Retinal pigment epithelial cell (primary cell): Measurements from ENCODE around the gene TTC33.

Experiments
- DNase-seq: peaks from one replicate; pipeline ENCODE4 v3.0.0-alpha.2; 2010; ENCODE audit warnings: low read depth
- H3K4me3 ChIP-seq: 2 replicates; pipeline ENCODE4 v1.5.1; 2011; ENCODE audit warnings: mild to moderate bottlenecking, low read length, control low read depth, moderate library complexity
- TF ChIP-seq, protein P1 (sequence below): conservative IDR thresholded peaks from 2 replicates; pipeline ENCODE4 v1.5.1; 2011; ENCODE audit warnings: low read depth, low read length, control low read depth, inconsistent platforms

TTC33 gene

DNA sequence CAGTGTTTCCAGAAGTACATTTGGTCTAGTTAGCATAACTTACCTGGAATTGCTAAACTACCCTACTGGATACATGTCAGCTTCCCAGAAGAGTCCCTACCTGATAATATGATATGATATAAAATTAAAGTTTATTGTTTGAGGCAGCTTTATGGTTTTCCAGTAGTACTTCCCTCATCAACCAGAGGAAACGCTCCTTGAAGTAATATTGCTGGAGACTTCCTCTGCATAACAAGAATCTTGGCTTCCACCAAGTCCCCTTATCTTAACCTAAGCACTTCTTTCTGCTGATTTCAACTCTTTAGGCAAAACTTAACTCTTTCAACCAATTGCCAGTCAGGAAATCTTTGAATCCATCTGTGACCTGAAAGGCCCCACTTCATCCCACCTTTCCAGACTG lies 290.3 kb downstream of the TTC33 start:
- TF ChIP-seq, protein P1, sequence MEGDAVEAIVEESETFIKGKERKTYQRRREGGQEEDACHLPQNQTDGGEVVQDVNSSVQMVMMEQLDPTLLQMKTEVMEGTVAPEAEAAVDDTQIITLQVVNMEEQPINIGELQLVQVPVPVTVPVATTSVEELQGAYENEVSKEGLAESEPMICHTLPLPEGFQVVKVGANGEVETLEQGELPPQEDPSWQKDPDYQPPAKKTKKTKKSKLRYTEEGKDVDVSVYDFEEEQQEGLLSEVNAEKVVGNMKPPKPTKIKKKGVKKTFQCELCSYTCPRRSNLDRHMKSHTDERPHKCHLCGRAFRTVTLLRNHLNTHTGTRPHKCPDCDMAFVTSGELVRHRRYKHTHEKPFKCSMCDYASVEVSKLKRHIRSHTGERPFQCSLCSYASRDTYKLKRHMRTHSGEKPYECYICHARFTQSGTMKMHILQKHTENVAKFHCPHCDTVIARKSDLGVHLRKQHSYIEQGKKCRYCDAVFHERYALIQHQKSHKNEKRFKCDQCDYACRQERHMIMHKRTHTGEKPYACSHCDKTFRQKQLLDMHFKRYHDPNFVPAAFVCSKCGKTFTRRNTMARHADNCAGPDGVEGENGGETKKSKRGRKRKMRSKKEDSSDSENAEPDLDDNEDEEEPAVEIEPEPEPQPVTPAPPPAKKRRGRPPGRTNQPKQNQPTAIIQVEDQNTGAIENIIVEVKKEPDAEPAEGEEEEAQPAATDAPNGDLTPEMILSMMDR: no peak
- no peak for DNase-seq
- no peak overlapping the region for H3K4me3 ChIP-seq

DNA sequence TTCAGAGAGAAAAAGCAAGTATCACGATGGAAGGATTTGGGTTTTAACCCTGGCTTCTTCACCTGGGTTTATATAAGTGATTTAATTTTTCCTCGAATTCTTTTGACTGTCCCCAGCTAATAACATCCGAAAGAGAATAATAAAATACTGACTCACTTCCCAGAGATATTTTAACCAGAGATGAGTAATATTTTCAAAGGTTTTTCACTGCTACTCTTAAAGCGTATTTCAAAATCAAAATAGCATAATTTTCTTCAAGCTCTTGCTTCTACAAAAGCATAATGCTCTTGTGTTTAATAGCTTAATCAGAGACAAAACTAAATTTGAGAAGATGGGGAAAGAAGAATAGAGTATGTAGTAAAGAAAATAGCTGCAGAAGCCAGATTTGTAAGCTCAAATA lies 291.2 kb downstream of the TTC33 start:
- TF ChIP-seq, protein P1: no peak
- H3K4me3 ChIP-seq: no peak overlapping the region
- no peak for DNase-seq
